HEK293T (cell line): ENCODE measurements around the gene PLCG1.

ENCODE experiments used
- ARNT ChIP-seq: fragments of 450-650 bp; IDR thresholded peaks from 2 replicates; pipeline ENCODE4 v1.6.1; 2017; ENCODE audit warnings: mild to moderate bottlenecking
- BHLHE40 ChIP-seq: fragments of 450-650 bp; IDR thresholded peaks from 2 replicates; pipeline ENCODE4 v1.6.1; 2016; ENCODE audit warnings: mild to moderate bottlenecking, moderate library complexity, borderline replicate concordance
- ELF4 ChIP-seq: fragments of 450-650 bp; IDR thresholded peaks from 2 replicates; pipeline ENCODE4 v1.6.1; 2017; ENCODE audit warnings: antibody characterized with exemption
- FOXA1 ChIP-seq: fragments of 450-650 bp; IDR thresholded peaks from 2 replicates; pipeline ENCODE4 v1.6.1; 2016; ENCODE audit warnings: mild to moderate bottlenecking
- FOXK2 ChIP-seq: fragments of 450-650 bp; IDR thresholded peaks from 2 replicates; pipeline ENCODE4 v1.6.1; 2016; ENCODE audit warnings: mild to moderate bottlenecking
- FOXM1 ChIP-seq: fragments of 450-650 bp; IDR thresholded peaks from 2 replicates; pipeline ENCODE4 v1.6.1; 2017; ENCODE audit warnings: mild to moderate bottlenecking, borderline replicate concordance
- HDGF ChIP-seq: fragments of 450-650 bp; IDR thresholded peaks from 2 replicates; pipeline ENCODE4 v1.6.1; 2017; ENCODE audit warnings: antibody characterized with exemption, borderline replicate concordance
- L3MBTL2 ChIP-seq: fragments of 450-650 bp; conservative IDR thresholded peaks from 2 replicates; pipeline ENCODE4 v1.6.1; 2016; ENCODE audit warnings: mild to moderate bottlenecking
- NFRKB ChIP-seq: fragments of 450-650 bp; IDR thresholded peaks from 2 replicates; pipeline ENCODE4 v1.6.1; 2016; ENCODE audit warnings: mild to moderate bottlenecking, moderate library complexity
- SP1 ChIP-seq: fragments of 450-650 bp; IDR thresholded peaks from 2 replicates; pipeline ENCODE4 v1.6.1; 2017
- SUZ12 ChIP-seq: fragments of 450-650 bp; IDR thresholded peaks from 2 replicates; pipeline ENCODE4 v1.6.1; 2016; ENCODE audit warnings: mild to moderate bottlenecking
- TARDBP ChIP-seq: fragments of 450-650 bp; IDR thresholded peaks from 2 replicates; pipeline ENCODE4 v1.6.1; 2016
- ZNF384 ChIP-seq: fragments of 450-650 bp; IDR thresholded peaks from 2 replicates; pipeline ENCODE4 v1.6.1; 2016
- TF ChIP-seq, protein P1 (sequence below): fragments of 450-650 bp; IDR thresholded peaks from 2 replicates; pipeline ENCODE4 v1.6.1; 2016

GRCh38 chr20:41095110-41095969 lies 42.0 kb upstream of the PLCG1 start:
- TF ChIP-seq TARDBP (no peak), SP1 (no peak), SUZ12 (no peak), ARNT (no peak), FOXA1 (no peak), NFRKB (no peak), FOXM1 (no peak), FOXK2 (no peak), ELF4 (no peak), HDGF (no peak), BHLHE40 (no peak), L3MBTL2 (no peak), ZNF384 (no peak)
- TF ChIP-seq, protein P1, sequence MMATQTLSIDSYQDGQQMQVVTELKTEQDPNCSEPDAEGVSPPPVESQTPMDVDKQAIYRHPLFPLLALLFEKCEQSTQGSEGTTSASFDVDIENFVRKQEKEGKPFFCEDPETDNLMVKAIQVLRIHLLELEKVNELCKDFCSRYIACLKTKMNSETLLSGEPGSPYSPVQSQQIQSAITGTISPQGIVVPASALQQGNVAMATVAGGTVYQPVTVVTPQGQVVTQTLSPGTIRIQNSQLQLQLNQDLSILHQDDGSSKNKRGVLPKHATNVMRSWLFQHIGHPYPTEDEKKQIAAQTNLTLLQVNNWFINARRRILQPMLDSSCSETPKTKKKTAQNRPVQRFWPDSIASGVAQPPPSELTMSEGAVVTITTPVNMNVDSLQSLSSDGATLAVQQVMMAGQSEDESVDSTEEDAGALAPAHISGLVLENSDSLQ, result no peak
